ENCODE results near the gene AS3MT.

- TF ChIP-seq CTCF (IDR thresholded peaks at IDR 0.05), result no peak
- TF ChIP-seq POLR2A (IDR thresholded peaks at IDR 0.05), result no peak
These were observed 76.2 kb downstream of the AS3MT start for GRCh38 chr10:102945449-102945848.
